Mucosa of gallbladder (tissue), 1 donor: ENCODE results near the gene BAZ1B. TPM values are rescaled to one million over a fixed set of nuclear protein-coding genes. Genes with fewer than 3 reads are reported as not detected.

Experiments used
- total RNA-seq: library from RNA; stranded (reverse); gene quantifications from one replicate; pipeline ENCODE4 v1.2.1, GENCODE V29; 2021
- donor health status: DM: no; HTN: no; CAD: no.

BAZ1B gene
- total RNA-seq, 1 donor from 2014 or later, result 50.7 TPM

Other genes starting within 250 kb of the BAZ1B start
- 21.4 TPM for gene NSUN5, start 213.5 kb downstream of the BAZ1B start, total RNA-seq
- gene TRIM50, start 194.2 kb downstream of the BAZ1B start, total RNA-seq, result 1.3 TPM
- not detected for gene FKBP6, start 194.1 kb downstream of the BAZ1B start, total RNA-seq
- 0.29 TPM for gene FZD9, start 88.5 kb downstream of the BAZ1B start, total RNA-seq
- gene BCL7B, start 35.4 kb upstream of the BAZ1B start, total RNA-seq, result 57.7 TPM
- 39.2 TPM for gene TBL2, start 56.3 kb upstream of the BAZ1B start, total RNA-seq
- 117 TPM for gene MLXIPL, start 102.2 kb upstream of the BAZ1B start, total RNA-seq
- gene VPS37D, start 145.5 kb upstream of the BAZ1B start, total RNA-seq, result 13.5 TPM
- 15.9 TPM for gene DNAJC30, start 161.2 kb upstream of the BAZ1B start, total RNA-seq
- 57.6 TPM for gene BUD23, start 161.3 kb upstream of the BAZ1B start, total RNA-seq
- 33.8 TPM for gene STX1A, start 197.4 kb upstream of the BAZ1B start, total RNA-seq
- 55.8 TPM for gene ABHD11, start 216.5 kb upstream of the BAZ1B start, total RNA-seq
- gene CLDN3, start 248.0 kb upstream of the BAZ1B start, total RNA-seq, result 129 TPM